Neural cell (in vitro differentiated cells): ENCODE results near the gene BCKDHB.

Source experiments
- CTCF ChIP-seq: fragments of 450-650 bp; IDR thresholded peaks from 2 replicates; pipeline ENCODE4 v1.5.1; 2014; ENCODE audit warnings: antibody characterized with exemption, mild to moderate bottlenecking, moderate library complexity; ENCODE audit not compliant: poor library complexity, severe bottlenecking
- TF ChIP-seq, protein P1 (sequence below): IDR thresholded peaks from 2 replicates; pipeline ENCODE4 v1.6.1; 2012; ENCODE audit warnings: borderline replicate concordance

DNA sequence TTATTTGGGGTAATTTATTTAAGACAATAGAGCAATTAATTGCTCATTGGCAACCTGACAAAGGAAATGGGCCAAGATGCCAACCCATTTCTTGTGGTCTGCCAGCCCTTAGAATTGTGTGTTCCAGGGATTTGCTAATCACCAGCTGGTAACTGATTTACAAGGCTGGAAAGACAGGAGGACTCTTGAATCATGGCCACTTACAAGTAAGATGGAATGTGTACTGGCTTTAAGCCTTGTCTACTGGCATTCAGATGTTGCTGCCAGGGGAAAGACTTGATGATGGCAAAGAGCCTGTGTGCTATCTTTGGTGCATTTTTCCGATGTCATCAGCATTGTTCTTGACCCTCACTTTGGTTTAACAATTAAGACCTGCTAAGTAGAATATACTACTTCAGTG, 91.0 kb downstream of the BCKDHB start:
- no peak for TF ChIP-seq CTCF
- TF ChIP-seq, protein P1, sequence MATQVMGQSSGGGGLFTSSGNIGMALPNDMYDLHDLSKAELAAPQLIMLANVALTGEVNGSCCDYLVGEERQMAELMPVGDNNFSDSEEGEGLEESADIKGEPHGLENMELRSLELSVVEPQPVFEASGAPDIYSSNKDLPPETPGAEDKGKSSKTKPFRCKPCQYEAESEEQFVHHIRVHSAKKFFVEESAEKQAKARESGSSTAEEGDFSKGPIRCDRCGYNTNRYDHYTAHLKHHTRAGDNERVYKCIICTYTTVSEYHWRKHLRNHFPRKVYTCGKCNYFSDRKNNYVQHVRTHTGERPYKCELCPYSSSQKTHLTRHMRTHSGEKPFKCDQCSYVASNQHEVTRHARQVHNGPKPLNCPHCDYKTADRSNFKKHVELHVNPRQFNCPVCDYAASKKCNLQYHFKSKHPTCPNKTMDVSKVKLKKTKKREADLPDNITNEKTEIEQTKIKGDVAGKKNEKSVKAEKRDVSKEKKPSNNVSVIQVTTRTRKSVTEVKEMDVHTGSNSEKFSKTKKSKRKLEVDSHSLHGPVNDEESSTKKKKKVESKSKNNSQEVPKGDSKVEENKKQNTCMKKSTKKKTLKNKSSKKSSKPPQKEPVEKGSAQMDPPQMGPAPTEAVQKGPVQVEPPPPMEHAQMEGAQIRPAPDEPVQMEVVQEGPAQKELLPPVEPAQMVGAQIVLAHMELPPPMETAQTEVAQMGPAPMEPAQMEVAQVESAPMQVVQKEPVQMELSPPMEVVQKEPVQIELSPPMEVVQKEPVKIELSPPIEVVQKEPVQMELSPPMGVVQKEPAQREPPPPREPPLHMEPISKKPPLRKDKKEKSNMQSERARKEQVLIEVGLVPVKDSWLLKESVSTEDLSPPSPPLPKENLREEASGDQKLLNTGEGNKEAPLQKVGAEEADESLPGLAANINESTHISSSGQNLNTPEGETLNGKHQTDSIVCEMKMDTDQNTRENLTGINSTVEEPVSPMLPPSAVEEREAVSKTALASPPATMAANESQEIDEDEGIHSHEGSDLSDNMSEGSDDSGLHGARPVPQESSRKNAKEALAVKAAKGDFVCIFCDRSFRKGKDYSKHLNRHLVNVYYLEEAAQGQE = no peak
